Heart right ventricle (tissue), 16 donors: ENCODE results near the gene PLXNC1. TPM values are rescaled to one million over a fixed set of nuclear protein-coding genes. Genes with fewer than 3 reads are reported as not detected.

ENCODE experiments used
- ATAC-seq, 8 donors: fragments of 200-7000 bp; cut with Tn5 transposase; one replicate each; pipeline ENCODE4 v1.9.1; 2020; ENCODE audit warnings: mild to moderate bottlenecking in 8 of 8, moderate library complexity in 8 of 8, moderate number of reproducible peaks in 1 of 8
- DNase-seq, 2 donors: peaks; one replicate each; pipeline ENCODE4 v3.0.0-alpha.2; 2020
- H3K27ac ChIP-seq, 10 donors: fragments of 200-600 bp; sonication (generic) in 2 of 10; one replicate each; pipeline versions ENCODE4 v1.5.0 to v1.8.0; 2020 to 2022; ENCODE audit warnings: mild to moderate bottlenecking in 3 of 10
- H3K27me3 ChIP-seq, 7 donors: fragments of 200-600 bp; one replicate each; pipeline ENCODE4 v1.8.0; 2021 to 2022; ENCODE audit warnings: mild to moderate bottlenecking in 2 of 7
- H3K36me3 ChIP-seq, 9 donors: fragments of 200-600 bp; sonication (generic) in 1 of 9; one replicate each; pipeline versions ENCODE4 v1.5.0 to v1.8.0; 2020 to 2022; ENCODE audit warnings: mild to moderate bottlenecking in 2 of 9
- H3K4me1 ChIP-seq, 9 donors: fragments of 200-600 bp; sonication (generic) in 1 of 9; one replicate each; pipeline versions ENCODE4 v1.5.0 to v1.8.0; 2020 to 2022; ENCODE audit warnings: mild to moderate bottlenecking in 4 of 9
- H3K4me3 ChIP-seq, 10 donors: fragments of 200-600 bp; sonication (generic) in 2 of 10; one replicate each; pipeline versions ENCODE4 v1.5.0 to v1.8.0; 2020 to 2022; ENCODE audit warnings: mild to moderate bottlenecking in 7 of 10, moderate library complexity in 2 of 10
- H3K9me3 ChIP-seq, 11 donors: fragments of 200-600 bp in 10 of 11; sonication (generic) in 2 of 11; one replicate each; pipeline versions ENCODE4 v1.5.0 to v1.8.0; 2013 to 2022; ENCODE audit warnings: mild to moderate bottlenecking in 2 of 11, control low read depth in 1 of 11, moderate library complexity in 1 of 11
- WGBS, 2 donors: extraction: QIAGEN DNeasy Blood & Tissue Kit; methylation state at CpG; one replicate each; pipeline ENCODE4 v1.1.7; 2013; ENCODE audit warnings: inconsistent platforms in 1 of 2; 5-methylcytosine and 5-hydroxymethylcytosine counted together
- intact Hi-C, 10 donors: fragments of 100-400 bp; cut with DNase I; formaldehyde crosslinking; loops; one replicate each; pipeline versions ENCODE4 v1.11.1 to v1.14.2; 2022
- polyA plus RNA-seq, 2 donors: library from polyadenylated mRNA; stranded (reverse); fragments of 200-250 nt; gene quantifications; one replicate each; pipeline ENCODE4 v1.2.3, GENCODE V29; 2013
- total RNA-seq, 10 donors: library from RNA; stranded (reverse); fragmentation: NEBNext Ultra II Directional in 3 of 10; extraction: Animal tissue kit (Norgen Biotek cat#: 25700) in 3 of 10; gene quantifications; one replicate each; pipeline versions ENCODE4 v1.2.1 to v1.2.4, GENCODE V29; 2021 to 2023
- TF ChIP-seq, protein P1 (sequence below), 9 donors: fragments of 200-600 bp; sonication (generic) in 2 of 9; IDR thresholded peaks; one replicate each; pipeline versions ENCODE4 v1.5.0 to v1.8.0; 2021 to 2022; ENCODE audit warnings: antibody characterized with exemption in 9 of 9, mild to moderate bottlenecking in 5 of 9, moderate library complexity in 1 of 9
- donor health status: Arrhythmogenic right ventricular cardiomyopathy.
- donor health status: ischemic (EF 13 %, LVEDD 7.1; RV severe dilation, severe dysfunction).
- donor health status: healthy with polysubstance abuse.
- donor health status: DM: no; HTN: yes; CAD: no.
- donor health status: DM: no; HTN: no; CAD: no.
- donor health status: ischemic (EF 25% LVEDD 6.9; RV normal size, moderate dysfunction).
- donor health status: ischemic (EF 25% LVEDD 5.7; RV mildly dilated, moderate dysfunction).
- donor health status: healthy.
- donor health status: DM: yes; HTN: yes; CAD: no.
- donor health status: Ischemic cardiomyopathy.
- donor health status: ischemic (EF 35%, LVEDD 5.7; RV mildly dilated, moderate dysfunction).
- donor health status: nonischemic (EF 11% LVEDD 7.7; RV severe dilation, severe dysfunction).
- donor health status: DM: yes; HTN: yes; CAD: no.
- donor health status: PGD.
- donor health status: ischemic (EF 29% LVEDD 5.4; RV normal size, mild dysfunction).
- donor health status: nonischemic (EF 23%, LVEDD 6.1; RV moderate dilation, normal function).

PLXNC1 gene
- total and polyA plus RNA-seq, 12 donors: 0.72 to 8.5 (median 2.7) TPM

- Histone ChIP-seq H3K4me3 (no peak overlapping the region), H3K27ac (no peak overlapping the region), H3K27me3 (peaks cover 0 to 15% (median 0%) of the 10 kb centered on the region in 7 donors), H3K36me3 (no peaks in the 10 kb centered on the region), H3K4me1 (peaks cover 0 to 14% (median 0%) of the 10 kb centered on the region in 9 donors), H3K9me3 (peaks cover 0 to 6% (median 0%) of the 10 kb centered on the region in 11 donors)
- DNase-seq: no peak
- TF ChIP-seq, protein P1, sequence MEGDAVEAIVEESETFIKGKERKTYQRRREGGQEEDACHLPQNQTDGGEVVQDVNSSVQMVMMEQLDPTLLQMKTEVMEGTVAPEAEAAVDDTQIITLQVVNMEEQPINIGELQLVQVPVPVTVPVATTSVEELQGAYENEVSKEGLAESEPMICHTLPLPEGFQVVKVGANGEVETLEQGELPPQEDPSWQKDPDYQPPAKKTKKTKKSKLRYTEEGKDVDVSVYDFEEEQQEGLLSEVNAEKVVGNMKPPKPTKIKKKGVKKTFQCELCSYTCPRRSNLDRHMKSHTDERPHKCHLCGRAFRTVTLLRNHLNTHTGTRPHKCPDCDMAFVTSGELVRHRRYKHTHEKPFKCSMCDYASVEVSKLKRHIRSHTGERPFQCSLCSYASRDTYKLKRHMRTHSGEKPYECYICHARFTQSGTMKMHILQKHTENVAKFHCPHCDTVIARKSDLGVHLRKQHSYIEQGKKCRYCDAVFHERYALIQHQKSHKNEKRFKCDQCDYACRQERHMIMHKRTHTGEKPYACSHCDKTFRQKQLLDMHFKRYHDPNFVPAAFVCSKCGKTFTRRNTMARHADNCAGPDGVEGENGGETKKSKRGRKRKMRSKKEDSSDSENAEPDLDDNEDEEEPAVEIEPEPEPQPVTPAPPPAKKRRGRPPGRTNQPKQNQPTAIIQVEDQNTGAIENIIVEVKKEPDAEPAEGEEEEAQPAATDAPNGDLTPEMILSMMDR (IDR thresholded peaks at IDR 0.05): no peak
- no peak for ATAC-seq
- 80 to 87% methylated on average over 4 of the region's 4 CpGs for WGBS, 2 donors
- intact Hi-C loops: loop anchor here in 1 of 10 donors (10.0 kb wide), 1 partner anchor 343 kb away; no protein-coding TSS in a partner anchor
Observed at GRCh38 chr12:94107910-94108309, 40.5 kb upstream of the PLXNC1 start.

- Histone ChIP-seq H3K27ac (no peak overlapping the region), H3K4me3 (no peak overlapping the region), H3K36me3 (no peaks in the 10 kb centered on the region), H3K27me3 (peaks cover 0 to 15% (median 0%) of the 10 kb centered on the region in 7 donors), H3K4me1 (peaks cover 0 to 15% (median 0%) of the 10 kb centered on the region in 9 donors), H3K9me3 (peaks cover 0 to 6% (median 0%) of the 10 kb centered on the region in 11 donors)
- peak in 1 of 8 donors; percentile 35 for ATAC-seq
- TF ChIP-seq, protein P1 (IDR thresholded peaks at IDR 0.05): no peak
- WGBS, 2 donors: 44 to 47% methylated on average over 5 of the region's 5 CpGs
- intact Hi-C loops: loop anchor here in 1 of 10 donors (10.0 kb wide), 1 partner anchor 344 kb away; no protein-coding TSS in a partner anchor
- no peak for DNase-seq
Observed at GRCh38 chr12:94109160-94109559, 39.2 kb upstream of the PLXNC1 start.

DNA sequence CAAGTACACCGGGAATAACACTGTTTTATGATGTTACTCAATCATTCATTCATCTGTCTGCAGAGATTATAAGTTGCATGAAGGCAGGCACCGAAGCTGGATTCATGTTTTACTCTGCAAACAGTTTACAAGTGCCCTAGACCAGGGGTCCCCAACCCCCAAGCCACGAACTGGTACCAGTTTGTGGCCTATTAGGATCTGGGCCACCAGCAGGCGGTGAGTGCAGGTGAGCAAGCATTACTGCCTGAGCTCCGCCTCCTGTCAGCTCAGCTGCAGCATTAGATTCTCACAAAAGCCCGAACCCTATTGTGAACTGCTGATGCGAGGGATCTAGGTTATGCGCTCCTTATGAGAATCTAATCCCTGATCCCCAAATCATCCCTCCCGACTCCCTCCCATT is 38.1 kb upstream of the PLXNC1 start:
- Histone ChIP-seq H3K4me1 (peaks cover 0 to 15% (median 0%) of the 10 kb centered on the region in 9 donors), H3K9me3 (peaks cover 0 to 6% (median 0%) of the 10 kb centered on the region in 11 donors), H3K4me3 (no peak overlapping the region), H3K27ac (no peak overlapping the region), H3K27me3 (peaks cover 0 to 14% (median 0%) of the 10 kb centered on the region in 7 donors), H3K36me3 (no peaks in the 10 kb centered on the region)
- WGBS, 2 donors: 90 to 91% methylated on average over 9 of the region's 9 CpGs
- no peak for DNase-seq
- TF ChIP-seq, protein P1 (IDR thresholded peaks at IDR 0.05): no peak
- intact Hi-C loops: no loop called here
- ATAC-seq: no peak

GRCh38 chr12:94111302-94111701 is 37.1 kb upstream of the PLXNC1 start:
- Histone ChIP-seq H3K27me3 (peaks cover 0 to 6% (median 0%) of the 10 kb centered on the region in 7 donors), H3K9me3 (peaks cover 0 to 6% (median 0%) of the 10 kb centered on the region in 11 donors), H3K4me3 (no peak overlapping the region), H3K36me3 (no peaks in the 10 kb centered on the region), H3K27ac (no peak overlapping the region), H3K4me1 (peaks cover 0 to 15% (median 0%) of the 10 kb centered on the region in 9 donors)
- WGBS, 2 donors: 83 to 94% methylated on average over 2 of the region's 2 CpGs
- ATAC-seq (no peak), DNase-seq (no peak)
- TF ChIP-seq, protein P1 (IDR thresholded peaks at IDR 0.05): no peak
- intact Hi-C loops: no loop called here
